Nephron (organoid): ENCODE results near the gene C1QTNF7.
A peak's percentile ranks its signal among the peaks of the same experiment; 100 is the strongest.

Experiments used
- H3K27ac Mint-ChIP-seq, 3 experiments: 2 replicates each; pipeline ENCODE4 v1.8.0; 2020; ENCODE audit warnings: mixed read lengths in 3 of 3, mild to moderate bottlenecking in 2 of 3, moderate library complexity in 1 of 3
- H3K27me3 Mint-ChIP-seq: 2 replicates; pipeline ENCODE4 v1.8.0; 2021; ENCODE audit warnings: low read depth, mild to moderate bottlenecking, moderate library complexity, mixed read lengths
- H3K36me3 Mint-ChIP-seq: 2 replicates; pipeline ENCODE4 v1.8.0; 2020; ENCODE audit warnings: low read depth, mixed read lengths
- H3K4me1 Mint-ChIP-seq: 2 replicates; pipeline ENCODE4 v1.8.0; 2020; ENCODE audit warnings: mixed read lengths
- H3K4me3 Mint-ChIP-seq, 3 experiments: 2 replicates each; pipeline ENCODE4 v1.8.0; 2020; ENCODE audit warnings: mild to moderate bottlenecking in 3 of 3, mixed read lengths in 3 of 3, moderate library complexity in 2 of 3
- H3K9me3 Mint-ChIP-seq: 2 replicates; pipeline ENCODE4 v1.8.0; 2020; ENCODE audit warnings: mixed read lengths
- TF ChIP-seq, protein P1 (sequence below), 3 experiments: fragments of 200-600 bp; sonication (generic); IDR thresholded peaks; one replicate each; pipeline ENCODE4 v1.5.0; 2021; ENCODE audit warnings: antibody characterized with exemption in 3 of 3; ENCODE audit not compliant: unreplicated experiment in 3 of 3

Gene C1QTNF7

GRCh38 chr4:15479089-15479912 is 51.5 kb downstream of the C1QTNF7 start:
- TF ChIP-seq, protein P1, sequence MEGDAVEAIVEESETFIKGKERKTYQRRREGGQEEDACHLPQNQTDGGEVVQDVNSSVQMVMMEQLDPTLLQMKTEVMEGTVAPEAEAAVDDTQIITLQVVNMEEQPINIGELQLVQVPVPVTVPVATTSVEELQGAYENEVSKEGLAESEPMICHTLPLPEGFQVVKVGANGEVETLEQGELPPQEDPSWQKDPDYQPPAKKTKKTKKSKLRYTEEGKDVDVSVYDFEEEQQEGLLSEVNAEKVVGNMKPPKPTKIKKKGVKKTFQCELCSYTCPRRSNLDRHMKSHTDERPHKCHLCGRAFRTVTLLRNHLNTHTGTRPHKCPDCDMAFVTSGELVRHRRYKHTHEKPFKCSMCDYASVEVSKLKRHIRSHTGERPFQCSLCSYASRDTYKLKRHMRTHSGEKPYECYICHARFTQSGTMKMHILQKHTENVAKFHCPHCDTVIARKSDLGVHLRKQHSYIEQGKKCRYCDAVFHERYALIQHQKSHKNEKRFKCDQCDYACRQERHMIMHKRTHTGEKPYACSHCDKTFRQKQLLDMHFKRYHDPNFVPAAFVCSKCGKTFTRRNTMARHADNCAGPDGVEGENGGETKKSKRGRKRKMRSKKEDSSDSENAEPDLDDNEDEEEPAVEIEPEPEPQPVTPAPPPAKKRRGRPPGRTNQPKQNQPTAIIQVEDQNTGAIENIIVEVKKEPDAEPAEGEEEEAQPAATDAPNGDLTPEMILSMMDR (IDR thresholded peaks at IDR 0.05; ENCODE audit: unreplicated experiment in 3 of 3): peak; percentile 59 to 83 (median 72)
- Mint-ChIP-seq H3K27ac (peak overlapping the region; percentile 97 to 99 (median 99)), H3K27me3 (no peaks in the 10 kb centered on the region), H3K4me1 (peaks cover 17% of the 10 kb centered on the region), H3K36me3 (peaks cover 29% of the 10 kb centered on the region), H3K4me3 (peak overlapping the region; percentile 91 to 94 (median 93)), H3K9me3 (peaks cover 10% of the 10 kb centered on the region)

DNA sequence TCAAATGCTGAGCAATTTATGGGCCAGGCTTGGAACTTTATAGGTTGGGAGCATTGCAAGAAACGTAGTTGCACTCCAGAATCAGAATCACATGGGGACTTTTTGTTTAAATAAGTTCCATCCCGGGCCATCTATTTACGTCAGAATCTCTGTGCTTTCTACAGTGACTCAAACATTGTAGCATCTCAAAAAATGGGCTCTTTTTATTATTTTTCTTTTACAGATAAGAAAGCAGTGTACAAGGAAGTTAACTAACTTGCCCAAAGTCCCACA is 52.0 kb downstream of the C1QTNF7 start:
- Mint-ChIP-seq H3K4me3 (peak overlapping the region; percentile 91 to 94 (median 93)), H3K27me3 (no peaks in the 10 kb centered on the region), H3K4me1 (peaks cover 17% of the 10 kb centered on the region), H3K36me3 (peaks cover 34% of the 10 kb centered on the region), H3K9me3 (peaks cover 15% of the 10 kb centered on the region), H3K27ac (peak overlapping the region; percentile 97 to 99 (median 99))
- TF ChIP-seq, protein P1 (IDR thresholded peaks at IDR 0.05; ENCODE audit: unreplicated experiment in 3 of 3): no peak

DNA sequence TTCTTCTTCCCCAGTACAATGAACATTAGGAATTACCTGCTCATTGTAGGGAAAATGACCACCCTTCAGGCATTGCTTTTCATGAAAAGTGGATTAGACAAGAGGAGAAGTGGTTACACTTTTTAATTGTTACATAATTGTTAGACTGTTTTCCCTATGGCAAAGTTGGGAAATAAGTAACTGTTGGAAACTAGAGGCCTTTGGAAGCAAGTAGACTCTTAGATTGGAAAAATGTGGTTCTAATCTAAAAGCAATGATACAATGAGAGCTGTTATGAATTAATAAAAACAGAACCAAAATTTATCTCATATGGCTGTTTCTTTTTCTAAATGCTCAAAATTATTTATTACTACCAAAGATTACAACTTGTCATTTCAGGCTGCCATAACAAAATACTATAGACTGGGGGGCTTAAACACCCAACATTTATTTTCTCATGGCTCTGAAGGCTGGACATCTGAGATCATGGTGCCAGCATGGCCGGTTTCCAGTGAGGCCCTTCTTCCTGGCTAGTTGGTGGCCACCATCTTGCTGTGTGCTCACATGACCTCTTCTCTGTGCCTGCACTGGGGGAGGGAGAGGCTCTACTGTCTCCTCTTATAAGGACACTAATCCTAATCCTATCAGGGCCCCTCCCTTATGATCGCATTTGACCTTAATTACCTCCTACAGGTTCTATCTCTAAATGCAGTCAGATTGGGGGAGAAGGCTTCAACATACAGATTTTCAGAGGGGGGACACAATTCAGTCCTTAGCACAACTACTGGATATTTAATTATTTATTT is 54.3 kb downstream of the C1QTNF7 start:
- Mint-ChIP-seq H3K4me1 (peaks cover 17% of the 10 kb centered on the region), H3K4me3 (no peak overlapping the region), H3K9me3 (peaks cover 34% of the 10 kb centered on the region), H3K27me3 (no peaks in the 10 kb centered on the region), H3K27ac (peak overlapping the region; percentile 18 to 67 (median 50)), H3K36me3 (peaks cover 57% of the 10 kb centered on the region)
- TF ChIP-seq, protein P1 (IDR thresholded peaks at IDR 0.05; ENCODE audit: unreplicated experiment in 3 of 3): no peak

DNA sequence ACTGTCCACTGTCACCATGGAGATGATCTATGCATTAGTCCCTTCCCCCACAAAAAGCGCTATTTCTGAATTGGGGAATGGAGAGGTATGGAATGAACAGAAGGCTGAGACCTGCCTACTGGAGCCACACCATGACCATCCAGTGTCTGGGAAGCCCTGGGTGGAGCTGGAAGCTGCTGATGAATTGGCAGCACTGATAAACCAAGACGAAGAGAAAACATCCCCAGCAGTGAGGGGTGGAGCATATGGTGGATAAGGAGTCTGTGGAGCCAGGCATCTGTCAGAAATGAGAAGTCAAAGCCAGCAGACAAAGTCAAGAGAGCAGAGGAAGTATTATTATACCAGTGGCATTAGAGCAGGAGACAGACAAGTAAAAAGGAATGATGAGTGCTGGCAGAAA is 55.0 kb downstream of the C1QTNF7 start:
- peaks cover 17% of the 10 kb centered on the region for H3K4me1 Mint-ChIP-seq
- no peak overlapping the region for H3K4me3 Mint-ChIP-seq
- TF ChIP-seq, protein P1 (IDR thresholded peaks at IDR 0.05; ENCODE audit: unreplicated experiment in 3 of 3): no peak
- H3K36me3 Mint-ChIP-seq: peaks cover 64% of the 10 kb centered on the region
- H3K27ac Mint-ChIP-seq: peak overlapping the region in 2 of 3 experiments; percentile 36 to 53
- H3K9me3 Mint-ChIP-seq: peaks cover 41% of the 10 kb centered on the region
- no peaks in the 10 kb centered on the region for H3K27me3 Mint-ChIP-seq

GRCh38 chr4:15488136-15488535 is 60.3 kb downstream of the C1QTNF7 start:
- H3K9me3 Mint-ChIP-seq: peaks cover 70% of the 10 kb centered on the region
- TF ChIP-seq, protein P1 (IDR thresholded peaks at IDR 0.05; ENCODE audit: unreplicated experiment in 3 of 3): no peak
- H3K4me3 Mint-ChIP-seq: no peak overlapping the region
- H3K36me3 Mint-ChIP-seq: peaks cover 91% of the 10 kb centered on the region
- no peaks in the 10 kb centered on the region for H3K27me3 Mint-ChIP-seq
- peaks cover 7% of the 10 kb centered on the region for H3K4me1 Mint-ChIP-seq
- peak overlapping the region in 1 of 3 experiments; percentile 91 for H3K27ac Mint-ChIP-seq
